H1 (cell line): Measurements from ENCODE around the gene POLR3G. TPM values are rescaled to one million over a fixed set of nuclear protein-coding genes. Genes with fewer than 3 reads are reported as not detected.

ENCODE experiments used
- CHD7 ChIP-seq: fragments of 300-600 bp; sonication (generic); IDR thresholded peaks from 2 replicates; pipeline ENCODE4 v1.7.1; 2012; ENCODE audit warnings: low read length, moderate library complexity, mild to moderate bottlenecking, inconsistent platforms; ENCODE audit not compliant: insufficient replicate concordance
- POU5F1 ChIP-seq: IDR thresholded peaks from 2 replicates; pipeline ENCODE4 v1.6.1; 2011; ENCODE audit warnings: low read depth, mild to moderate bottlenecking, low read length, moderate library complexity
- RAD21 ChIP-seq, 2 experiments: IDR thresholded peaks in 1 of 2; conservative IDR thresholded peaks in 1 of 2; 2 replicates each; pipeline ENCODE4 v1.6.1; 2011; ENCODE audit warnings: low read depth in 2 of 2, low read length in 2 of 2, improper control_type of control experiment in 1 of 2, inconsistent platforms in 1 of 2, mild to moderate bottlenecking in 1 of 2, moderate library complexity in 1 of 2
- polyA plus RNA-seq, 7 experiments: library from polyadenylated mRNA; depleted of rRNA in 3 of 7; stranded (reverse) in 5 of 7; unstranded in 2 of 7; fragments of >200 nt in 5 of 7; fragments of 200-250 nt in 2 of 7; gene quantifications; 1 replicate in 5 of 7; 2 replicates in 1 of 7; 4 replicates in 1 of 7; pipeline versions ENCODE4 v1.2.1 to v1.2.3, GENCODE V29; 2011 to 2013; ENCODE audit warnings: missing spikeins in 2 of 7, mixed read lengths in 2 of 7
- total RNA-seq: library from RNA; stranded (reverse); fragmentation: NEBNext Ultra II Directional; extraction: Animal tissue kit (Norgen Biotek cat#: 25700); gene quantifications from 2 replicates; pipeline ENCODE4 v1.2.1, GENCODE V29; 2021

The POLR3G gene
- total and polyA plus RNA-seq, 2 of the 8 experiments (the other 6 are each of a cell fraction or from before 2014, with no cell fraction given) = 119 to 179 TPM

GRCh38 chr5:90542827-90543519, 68.3 kb downstream of the POLR3G start (continued):
- TF ChIP-seq CHD7 = peak; percentile 76
- TF ChIP-seq POU5F1 = 0 out of 2 replicates have a peak, but pooled peaks have one; percentile 15
- TF ChIP-seq RAD21 (IDR thresholded peaks at IDR 0.05 in 1 of 2, conservative IDR thresholded peaks at IDR 0.05 in 1 of 2; ENCODE audit: low read depth in 2 of 2, low read length in 2 of 2) = no peak
